WERI-Rb-1 (cell line): ENCODE data around the gene ALDH8A1.

Source experiments
- DNase-seq: peaks from one replicate; pipeline ENCODE4 v3.0.0-alpha.2; 2020
- H3K27ac ChIP-seq: fragments of 250-450 bp; sonication (Bioruptor Pico); 2 replicates; pipeline ENCODE4 v1.5.1; 2020; ENCODE audit warnings: mild to moderate bottlenecking, moderate library complexity
- H3K27me3 ChIP-seq: fragments of 250-450 bp; sonication (Bioruptor Pico); 2 replicates; pipeline ENCODE4 v1.5.1; 2021; ENCODE audit warnings: mild to moderate bottlenecking, low read depth, moderate library complexity; ENCODE audit not compliant: insufficient read depth, severe bottlenecking
- H3K36me3 ChIP-seq: fragments of 250-450 bp; sonication (Bioruptor Pico); 2 replicates; pipeline ENCODE4 v1.5.1; 2020; ENCODE audit warnings: mild to moderate bottlenecking, moderate library complexity
- H3K4me3 ChIP-seq: 2 replicates; pipeline ENCODE4 v1.5.1; 2011; ENCODE audit warnings: low read depth, mild to moderate bottlenecking, control low read depth, low read length
- H3K9me3 ChIP-seq: fragments of 250-450 bp; sonication (Bioruptor Pico); 2 replicates; pipeline ENCODE4 v1.5.1; 2021; ENCODE audit warnings: mild to moderate bottlenecking, moderate library complexity; ENCODE audit not compliant: severe bottlenecking
- CTCF ChIP-seq: IDR thresholded peaks from 2 replicates; pipeline ENCODE4 v1.5.1; 2011; ENCODE audit warnings: low read depth, mild to moderate bottlenecking, control low read depth, inconsistent platforms, low read length

The ALDH8A1 gene

GRCh38 chr6:134873500-134874388, 76.2 kb downstream of the ALDH8A1 start:
- no peak for TF ChIP-seq CTCF
- Histone ChIP-seq H3K27ac (no peak overlapping the region), H3K36me3 (no peaks in the 10 kb centered on the region), H3K27me3 (no peaks in the 10 kb centered on the region), H3K4me3 (no peak overlapping the region), H3K9me3 (peaks cover 9% of the 10 kb centered on the region)
- no peak for DNase-seq

- TF ChIP-seq CTCF, result no peak
- Histone ChIP-seq H3K4me3 (no peak overlapping the region), H3K36me3 (no peaks in the 10 kb centered on the region), H3K9me3 (peaks cover 9% of the 10 kb centered on the region), H3K27me3 (no peaks in the 10 kb centered on the region), H3K27ac (no peak overlapping the region)
- no peak for DNase-seq
These were observed 79.0 kb downstream of the ALDH8A1 start for GRCh38 chr6:134870677-134871498.

- H3K27ac ChIP-seq, result no peak overlapping the region
- TF ChIP-seq CTCF, result no peak
- no peaks in the 10 kb centered on the region for H3K9me3 ChIP-seq
- no peak overlapping the region for H3K4me3 ChIP-seq
- H3K27me3 ChIP-seq, result no peaks in the 10 kb centered on the region
- H3K36me3 ChIP-seq, result no peaks in the 10 kb centered on the region
- no peak for DNase-seq
These were observed 81.1 kb downstream of the ALDH8A1 start for GRCh38 chr6:134868812-134869211.
